Activated T-cell treated with anti-CD3 and anti-CD28 coated beads for 1 hour (primary cell): ENCODE data around the gene B4GALT1.
"Not testable (repeated sequence)": the region's sequence is repeated elsewhere in the genome, so short reads cannot be mapped to it uniquely, and the experiment has no call there.

Experiments
- DNase-seq: peaks from one replicate; pipeline ENCODE4 v3.0.0-alpha.2; 2020; ENCODE audit warnings: low read depth

The B4GALT1 gene

DNA sequence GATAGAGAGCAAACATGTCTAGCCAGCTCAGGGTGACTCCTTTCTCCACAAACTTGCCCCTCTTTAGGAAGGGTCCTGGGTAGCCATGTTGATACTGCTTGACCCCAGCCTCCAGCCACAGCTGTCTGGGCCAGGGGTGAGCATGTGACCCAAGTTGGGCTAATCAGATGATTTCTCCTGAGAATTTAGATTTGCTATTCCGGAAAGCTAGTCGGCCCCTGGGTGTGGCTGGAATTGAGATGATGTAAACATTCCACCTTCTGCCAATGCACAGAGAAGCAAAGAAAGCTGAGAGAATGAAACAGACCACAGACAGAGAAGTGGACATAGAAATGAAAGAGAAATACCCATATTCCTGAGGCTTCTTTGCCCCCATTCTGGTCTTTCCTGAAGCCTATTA, 17.8 kb upstream of the B4GALT1 start:
- DNase-seq: no peak

GRCh38 chr9:33182519-33182918, 15.4 kb upstream of the B4GALT1 start:
- DNase-seq: no peak

DNA sequence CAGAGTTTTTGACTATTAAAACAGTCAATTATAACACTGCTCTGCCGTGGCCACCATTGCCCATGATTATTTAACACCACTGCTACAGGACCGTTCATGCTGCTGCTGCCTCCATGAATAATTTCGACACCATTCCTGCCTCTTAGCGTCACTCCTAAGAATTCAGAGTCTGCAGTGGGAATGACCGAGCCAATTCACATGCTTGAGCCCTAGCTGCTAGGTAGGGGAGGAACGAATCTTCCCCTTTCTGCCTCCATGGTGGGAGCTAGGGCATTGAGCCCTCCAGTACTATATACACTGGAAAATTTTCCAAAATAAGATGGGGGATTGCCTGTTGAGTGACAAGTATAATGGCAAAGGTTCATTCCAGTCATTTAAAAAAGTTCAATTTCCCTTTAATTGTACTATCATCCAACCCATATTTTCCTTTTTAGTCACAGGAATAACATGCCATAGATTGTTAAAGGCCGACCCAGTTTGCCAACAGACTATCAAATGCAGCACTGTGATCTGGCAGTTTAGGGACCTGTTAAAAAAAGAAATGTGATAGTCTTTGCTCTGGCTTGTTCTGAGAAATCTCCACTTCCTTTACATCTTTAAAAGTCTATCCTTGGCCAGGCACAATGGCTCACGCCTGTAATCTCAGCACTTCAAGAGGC, 13.5 kb upstream of the B4GALT1 start:
- DNase-seq: no peak

DNA sequence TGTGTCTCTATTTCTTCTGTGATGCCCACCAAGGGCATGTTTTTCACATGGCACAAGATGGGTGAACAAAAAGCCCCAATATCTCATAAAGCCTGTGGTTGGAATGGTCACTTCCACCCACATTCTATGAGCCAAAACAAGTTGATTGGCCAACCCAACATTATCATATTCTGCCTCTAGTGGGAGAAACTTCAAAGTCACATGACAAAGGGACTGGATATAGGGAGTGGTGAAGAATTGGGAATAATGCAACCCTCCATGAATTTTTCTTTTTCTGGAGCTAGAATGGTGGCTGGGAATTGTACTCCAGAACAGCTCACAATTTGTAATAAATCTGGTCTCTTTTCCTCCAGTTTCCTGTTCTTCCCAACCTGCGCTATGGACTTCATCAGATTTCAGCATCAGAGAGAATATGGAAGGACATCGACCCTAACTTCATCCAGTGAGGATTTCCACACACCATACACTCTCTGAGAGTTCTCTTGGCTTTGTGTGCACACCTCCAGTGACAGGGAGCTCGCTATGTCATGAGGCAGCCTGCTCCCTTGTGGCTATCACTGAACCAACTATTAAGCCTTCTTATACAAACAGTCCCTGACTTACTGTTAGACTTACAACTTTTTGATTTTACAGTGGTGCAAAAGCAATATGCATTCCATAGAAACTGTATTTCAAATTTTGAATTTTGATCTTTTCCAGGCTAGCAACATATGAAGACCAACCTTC, 12.0 kb upstream of the B4GALT1 start:
- DNase-seq: no peak

- no peak for DNase-seq
Measured at GRCh38 chr9:33177639-33178038, 10.5 kb upstream of the B4GALT1 start.

DNA sequence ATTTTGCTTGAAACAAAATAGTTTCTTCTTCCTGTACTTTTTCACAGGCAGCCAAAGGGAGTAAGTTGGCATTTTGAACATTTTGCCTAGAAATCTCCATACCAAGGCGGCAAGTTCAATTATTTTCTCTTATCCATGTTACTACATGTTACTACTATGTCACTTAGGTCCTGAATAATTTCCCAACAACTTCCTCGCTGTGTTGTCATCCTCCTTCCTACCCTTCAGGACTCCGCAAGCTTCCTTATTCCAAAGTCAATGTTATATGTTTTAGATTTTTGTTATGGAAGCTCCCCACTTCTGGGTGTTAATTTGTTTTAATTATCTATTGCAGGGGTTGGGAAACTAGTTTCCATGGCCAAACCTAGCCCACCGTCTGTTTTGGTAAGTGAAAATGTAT, 9.9 kb upstream of the B4GALT1 start:
- DNase-seq: no peak

DNA sequence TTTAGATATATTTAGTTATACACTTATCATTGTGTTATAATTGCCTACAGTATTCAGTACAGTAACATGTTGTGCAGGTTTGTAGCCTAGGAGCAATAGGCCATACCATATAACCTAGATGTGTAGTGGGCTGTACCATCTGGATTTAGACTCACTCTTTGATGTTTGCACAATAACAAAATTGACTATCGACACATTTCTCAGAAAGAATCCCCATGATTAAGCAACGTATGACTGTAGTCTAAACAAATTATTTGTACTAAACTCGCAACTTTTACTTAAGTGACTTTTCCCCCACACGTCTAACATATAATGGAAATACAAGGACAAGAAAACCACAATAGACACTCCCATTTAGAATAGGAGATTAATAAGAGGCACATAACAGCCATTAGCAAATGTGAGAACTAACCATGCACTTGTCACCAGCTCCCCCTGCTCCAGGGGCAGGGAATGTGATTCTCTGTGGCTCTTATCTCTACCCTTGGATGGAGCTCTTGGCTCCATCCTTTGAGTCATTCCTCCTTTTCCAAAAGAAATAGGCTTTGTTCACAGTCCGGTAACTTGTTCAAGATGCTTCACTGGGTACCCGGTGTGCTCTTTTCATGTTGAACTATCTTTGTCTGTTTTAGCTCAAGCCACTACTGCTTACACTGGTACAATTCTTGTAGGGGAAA, 8.7 kb upstream of the B4GALT1 start:
- no peak for DNase-seq

GRCh38 chr9:33172256-33173238, 5.4 kb upstream of the B4GALT1 start:
- DNase-seq: no peak

- DNase-seq: no peak
Measured at GRCh38 chr9:33170464-33171415, 3.6 kb upstream of the B4GALT1 start.

GRCh38 chr9:33168941-33169544, 1.9 kb upstream of the B4GALT1 start:
- DNase-seq: no peak

- no peak for DNase-seq
Measured at GRCh38 chr9:33167972-33168461, 881 bp upstream of the B4GALT1 start.

GRCh38 chr9:33166231-33167083, 679 bp downstream of the B4GALT1 start:
- no peak for DNase-seq

- no peak for DNase-seq
Measured at GRCh38 chr9:33165263-33166151, 1.6 kb downstream of the B4GALT1 start.

DNA sequence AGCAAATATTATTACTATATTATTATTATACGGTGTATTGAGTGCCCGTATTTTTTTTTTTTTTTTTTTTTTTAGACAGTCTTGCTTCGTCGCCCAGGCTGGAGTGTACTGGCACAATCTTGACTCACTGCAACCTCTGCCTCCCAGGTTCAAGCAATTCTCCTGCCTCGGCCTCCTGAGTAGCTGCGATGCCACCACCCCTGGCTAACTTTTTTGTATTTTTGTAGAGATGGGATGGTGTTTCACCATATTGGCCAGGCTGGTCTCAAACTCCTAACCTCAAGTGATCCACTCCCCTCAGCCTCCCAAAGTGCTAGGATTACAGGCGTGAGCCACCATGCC, 2.2 kb downstream of the B4GALT1 start:
- not testable (repeated sequence) for DNase-seq

- no peak for DNase-seq
Measured at GRCh38 chr9:33164138-33164809, 2.9 kb downstream of the B4GALT1 start.

DNA sequence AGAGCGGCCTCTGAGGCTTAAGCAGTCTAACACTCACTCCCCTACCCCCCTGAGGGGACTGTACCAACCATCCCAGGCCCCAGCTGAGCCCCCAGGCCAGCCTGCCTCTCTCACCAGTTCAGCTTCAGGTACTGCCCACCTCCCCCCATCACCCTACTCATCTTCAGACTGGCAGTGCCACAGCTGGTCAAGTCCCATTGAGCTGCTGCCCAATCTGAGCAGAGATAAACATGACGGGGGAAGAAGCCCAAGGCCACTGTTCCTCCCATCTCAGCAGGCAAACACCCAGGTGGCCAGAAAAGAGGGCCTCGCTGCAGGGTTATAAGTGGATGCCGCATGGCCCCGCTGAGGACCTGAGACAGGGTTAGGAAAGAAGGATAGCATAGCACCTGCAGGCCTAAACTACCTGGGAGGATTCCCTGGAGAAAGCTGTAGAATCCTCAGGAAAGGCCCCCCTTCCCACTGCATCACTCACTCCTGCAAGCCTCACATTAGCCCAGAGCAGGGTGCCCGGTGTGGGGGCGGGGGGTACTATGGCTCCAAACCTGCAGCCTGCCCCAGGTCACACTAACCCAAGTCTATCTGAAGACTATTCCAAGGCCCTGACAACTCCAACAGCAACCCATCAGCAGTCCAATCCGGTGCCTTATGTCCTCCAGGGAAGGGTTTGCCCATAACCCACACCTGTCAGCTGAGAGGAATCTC, 3.6 kb downstream of the B4GALT1 start:
- DNase-seq: no peak

GRCh38 chr9:33162721-33163311, 4.3 kb downstream of the B4GALT1 start:
- no peak for DNase-seq
